MCF 10A (cell line): ENCODE data around the gene KLHDC10. TPM values are rescaled to one million over a fixed set of nuclear protein-coding genes. Genes with fewer than 3 reads are reported as not detected.

Source experiments
- BruUV-seq: library from RNA; stranded (reverse); fragments of 400-500 nt; replicated peaks from 2 replicates; lab custom pipeline; 2021; lab: Mats Ljungman, UMichigan
- CTCF ChIA-PET: fragments of 300-600 bp; sonication (Branson Sonifier 250); formaldehyde crosslinking; extraction: SDS; loops from one replicate; lab custom pipeline; 2021; ENCODE audit warnings: antibody characterized with exemption, inconsistent platforms; lab: Yijun Ruan, JAX
- POLR2A ChIA-PET: fragments of 300-600, 350-650 bp; sonication (Branson Sonifier 250); formaldehyde crosslinking; extraction: SDS; loops from one replicate; lab custom pipeline; 2020; ENCODE audit warnings: antibody characterized with exemption, inconsistent platforms; lab: Yijun Ruan, JAX
- DNase-seq: peaks from one replicate; pipeline ENCODE4 v3.0.0-alpha.2; 2018; ENCODE audit not compliant: unreplicated experiment
- H3K27ac Mint-ChIP-seq: one replicate; pipeline ENCODE4 v1.8.0; 2022; ENCODE audit warnings: mild to moderate bottlenecking, low read depth, mixed read lengths; ENCODE audit not compliant: unreplicated experiment
- H3K27me3 Mint-ChIP-seq: one replicate; pipeline ENCODE4 v1.8.0; 2022; ENCODE audit warnings: mixed read lengths; ENCODE audit not compliant: insufficient read depth, unreplicated experiment
- H3K36me3 Mint-ChIP-seq: one replicate; pipeline ENCODE4 v1.8.0; 2022; ENCODE audit warnings: mild to moderate bottlenecking, moderate library complexity, mixed read lengths; ENCODE audit not compliant: insufficient read depth, unreplicated experiment
- H3K4me1 Mint-ChIP-seq: one replicate; pipeline ENCODE4 v1.8.0; 2022; ENCODE audit warnings: mixed read lengths; ENCODE audit not compliant: insufficient read depth, unreplicated experiment
- H3K4me3 Mint-ChIP-seq: one replicate; pipeline ENCODE4 v1.8.0; 2022; ENCODE audit warnings: mild to moderate bottlenecking, moderate library complexity, mixed read lengths; ENCODE audit not compliant: unreplicated experiment
- H3K9me3 Mint-ChIP-seq: one replicate; pipeline ENCODE4 v1.8.0; 2022; ENCODE audit warnings: mixed read lengths; ENCODE audit not compliant: unreplicated experiment
- CTCF ChIP-seq: fragments of 200-600 bp; IDR thresholded peaks from one replicate; pipeline ENCODE4 v1.8.0; 2022; ENCODE audit warnings: antibody characterized with exemption, mild to moderate bottlenecking; ENCODE audit not compliant: unreplicated experiment
- intact Hi-C: fragments of 100-400 bp; cut with micrococcal nuclease; formaldehyde crosslinking; loops from 2 replicates; pipeline ENCODE4 v1.14.1; 2022
- total RNA-seq: library from RNA; stranded (reverse); gene quantifications from 2 replicates; pipeline ENCODE4 v1.2.3, GENCODE V29; 2022

Gene KLHDC10
- total RNA-seq, 1 experiment from 2014 or later, result 25.8 TPM

- H3K4me3 Mint-ChIP-seq, result no peak overlapping the region
- H3K36me3 Mint-ChIP-seq, result peaks cover 67% of the 10 kb centered on the region
- intact Hi-C loops, result loop anchor here (10.0 kb wide), 1 partner anchor 85 kb away; the partner anchor contains the start of gene KLHDC10
- no peak for TF ChIP-seq CTCF
- ChIA-PET CTCF (interaction anchor here (0.7 to 1.3 kb wide), 4 partner anchors 25 to 442 kb away, joined by 3 read pairs; no protein-coding TSS in a partner anchor), POLR2A (interaction anchor here (0.9 kb wide), 1 partner anchor 15 kb away, joined by 3 read pairs; no protein-coding TSS in a partner anchor)
- no peak overlapping the region for H3K27ac Mint-ChIP-seq
- no peaks in the 10 kb centered on the region for H3K9me3 Mint-ChIP-seq
- H3K4me1 Mint-ChIP-seq, result no peaks in the 10 kb centered on the region
- no peaks in the 10 kb centered on the region for H3K27me3 Mint-ChIP-seq
- no TSS peak for BruUV-seq
- no peak for DNase-seq
Observed at GRCh38 chr7:130160023-130160422, 89.7 kb downstream of the KLHDC10 start.

- no peak for TF ChIP-seq CTCF
- CTCF ChIA-PET, result interaction anchor here (0.7 to 1.3 kb wide), 3 partner anchors 25 to 81 kb away, joined by 3 read pairs; no protein-coding TSS in a partner anchor
- no peaks in the 10 kb centered on the region for H3K27me3 Mint-ChIP-seq
- no peak overlapping the region for H3K27ac Mint-ChIP-seq
- no peak overlapping the region for H3K4me3 Mint-ChIP-seq
- POLR2A ChIA-PET, result interaction anchor here (0.9 kb wide), 1 partner anchor 15 kb away, joined by 3 read pairs; no protein-coding TSS in a partner anchor
- H3K36me3 Mint-ChIP-seq, result peaks cover 71% of the 10 kb centered on the region
- BruUV-seq, result no TSS peak
- no peaks in the 10 kb centered on the region for H3K4me1 Mint-ChIP-seq
- intact Hi-C loops, result loop anchor here (10.0 kb wide), 1 partner anchor 86 kb away; the partner anchor contains the start of gene KLHDC10
- DNase-seq, result no peak
- H3K9me3 Mint-ChIP-seq, result no peaks in the 10 kb centered on the region
Observed at GRCh38 chr7:130160455-130160854, 90.1 kb downstream of the KLHDC10 start.

- Mint-ChIP-seq H3K36me3 (peaks cover 82% of the 10 kb centered on the region), H3K4me3 (no peak overlapping the region), H3K27me3 (no peaks in the 10 kb centered on the region), H3K4me1 (no peaks in the 10 kb centered on the region), H3K9me3 (no peaks in the 10 kb centered on the region), H3K27ac (no peak overlapping the region)
- DNase-seq, result no peak
- intact Hi-C loops, result loop anchor here (10.0 kb wide), 1 partner anchor 87 kb away; the partner anchor contains the start of gene KLHDC10
- no peak for TF ChIP-seq CTCF
- ChIA-PET POLR2A (no interaction called here), CTCF (no interaction called here)
- BruUV-seq, result no TSS peak
Observed at GRCh38 chr7:130162196-130162595, 91.9 kb downstream of the KLHDC10 start.

- ChIA-PET CTCF (no interaction called here), POLR2A (interaction anchor here (0.6 to 0.9 kb wide), 2 partner anchors 14 to 639 kb away, joined by 3 to 4 read pairs; no protein-coding TSS in a partner anchor)
- no peak overlapping the region for H3K27ac Mint-ChIP-seq
- no peak for DNase-seq
- no peaks in the 10 kb centered on the region for H3K27me3 Mint-ChIP-seq
- peaks cover 81% of the 10 kb centered on the region for H3K36me3 Mint-ChIP-seq
- no peak overlapping the region for H3K4me3 Mint-ChIP-seq
- no peaks in the 10 kb centered on the region for H3K4me1 Mint-ChIP-seq
- no TSS peak for BruUV-seq
- no peak for TF ChIP-seq CTCF
- no peaks in the 10 kb centered on the region for H3K9me3 Mint-ChIP-seq
- intact Hi-C loops, result no loop called here
Observed at GRCh38 chr7:130174237-130174959, 104.1 kb downstream of the KLHDC10 start.
